Amniotic epithelial cell (primary cell): ENCODE results near the gene WNT2.
"Not testable (repeated sequence)": the region's sequence is repeated elsewhere in the genome, so short reads cannot be mapped to it uniquely, and the experiment has no call there.

ENCODE experiments used
- DNase-seq: peaks from one replicate; pipeline ENCODE4 v3.0.0-alpha.2; 2010; ENCODE audit warnings: low read depth

Gene WNT2

GRCh38 chr7:117262546-117262945 lies 60.3 kb downstream of the WNT2 start:
- DNase-seq, result no peak

GRCh38 chr7:117259615-117260014 lies 63.2 kb downstream of the WNT2 start:
- peak; percentile 17 for DNase-seq

DNA sequence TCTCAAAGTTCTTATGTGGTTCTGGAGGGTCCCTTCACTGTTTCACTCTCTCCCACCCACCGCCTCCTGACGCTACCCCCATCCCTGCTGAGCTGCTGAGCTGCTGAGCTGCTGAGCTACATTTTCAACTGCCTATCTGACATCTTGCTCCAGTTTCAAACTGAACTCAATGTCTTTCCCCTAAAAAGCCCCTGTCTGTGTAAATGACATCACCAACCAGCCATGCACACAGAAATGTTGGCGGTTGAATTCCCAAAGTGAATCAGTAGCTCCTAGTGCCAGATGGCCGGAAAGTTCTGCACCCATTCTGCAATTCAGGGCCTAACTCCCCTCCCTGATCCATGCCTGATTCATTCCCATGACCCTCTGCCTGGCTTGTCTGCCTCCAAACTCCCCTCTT lies 71.2 kb downstream of the WNT2 start:
- DNase-seq, result peak; percentile 77

- DNase-seq, result peak; percentile 70
Measured at GRCh38 chr7:117250801-117251200, 72.1 kb downstream of the WNT2 start.

DNA sequence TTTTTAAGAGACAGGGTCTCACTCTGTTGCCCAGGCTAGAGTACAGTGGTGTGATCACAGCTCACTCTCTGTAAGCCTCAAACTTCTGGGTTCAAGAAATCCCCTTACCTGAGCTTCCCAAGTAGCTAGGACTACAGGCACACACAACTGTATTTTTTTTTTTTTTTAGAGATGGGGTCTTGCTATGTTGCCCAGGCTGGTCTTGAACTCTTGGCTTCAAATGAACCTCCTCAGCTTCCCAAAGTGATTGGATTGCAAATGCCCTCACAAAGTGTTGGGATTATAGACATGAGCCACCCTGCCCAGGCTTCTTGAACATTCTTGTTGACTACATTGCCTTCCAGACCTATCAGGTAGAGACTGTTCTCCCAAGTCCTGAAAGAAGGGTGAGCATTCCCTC lies 72.6 kb downstream of the WNT2 start:
- no peak for DNase-seq

- DNase-seq, result no peak
Measured at GRCh38 chr7:117249696-117250095, 73.2 kb downstream of the WNT2 start.

- peak; percentile 34 for DNase-seq
Measured at GRCh38 chr7:117248829-117249228, 74.0 kb downstream of the WNT2 start.

GRCh38 chr7:117247809-117248208 lies 75.0 kb downstream of the WNT2 start:
- DNase-seq, result no peak

DNA sequence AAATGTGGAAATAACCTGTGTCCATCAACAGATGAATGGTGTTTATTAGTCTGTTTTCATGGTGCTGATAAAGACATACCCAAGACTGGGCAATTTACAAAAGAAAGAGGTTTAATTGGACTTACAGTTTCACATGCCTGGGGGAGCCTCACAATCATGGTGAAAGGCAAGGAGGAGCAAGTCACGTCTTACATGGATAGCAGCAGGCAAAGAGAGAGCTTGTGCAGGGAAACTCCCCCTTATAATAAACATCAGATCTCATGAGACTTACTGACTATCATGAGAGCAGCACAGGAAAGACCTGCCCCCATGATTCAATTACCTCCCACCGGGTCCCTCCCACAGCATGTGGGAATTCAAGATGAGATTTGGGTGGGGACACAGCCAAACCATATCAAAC lies 77.2 kb downstream of the WNT2 start:
- DNase-seq, result not testable (repeated sequence)

DNA sequence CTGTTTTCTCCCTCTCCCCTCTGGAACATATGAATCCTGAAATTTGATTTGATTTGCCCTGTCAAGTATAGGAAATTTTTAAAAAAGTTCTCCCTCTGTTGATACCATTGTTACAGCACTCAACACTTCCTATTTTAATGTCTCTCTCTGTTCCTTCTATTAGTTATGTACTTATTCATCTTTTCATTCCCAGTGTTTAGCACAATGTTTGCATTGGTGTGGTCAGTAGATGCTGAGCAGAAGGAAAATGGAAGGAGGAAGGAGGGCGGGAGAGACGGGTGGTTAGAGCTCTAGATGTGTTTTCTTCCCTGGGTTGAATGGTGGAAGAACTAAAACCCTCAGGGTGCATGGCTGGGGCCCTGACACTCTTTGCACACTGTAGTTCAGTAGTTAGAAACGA lies 79.5 kb downstream of the WNT2 start:
- DNase-seq, result no peak

DNA sequence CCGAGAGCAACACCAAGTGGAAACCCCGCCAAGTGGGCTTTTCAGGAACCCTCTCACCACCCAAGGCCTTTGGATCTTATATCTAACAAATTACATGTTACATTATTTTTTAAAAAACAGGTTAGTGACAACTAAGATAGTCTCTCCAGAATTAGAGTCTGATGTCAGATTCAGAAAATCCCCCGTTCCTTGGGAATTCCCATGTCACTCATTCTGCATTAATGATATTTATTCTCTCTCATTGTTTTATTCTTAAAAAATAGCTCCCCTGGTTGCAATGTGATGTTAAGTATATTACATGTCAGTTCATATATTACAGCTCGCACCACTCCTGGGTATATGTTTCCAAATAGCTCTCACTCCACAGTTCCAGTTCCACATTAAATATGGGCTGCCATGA lies 81.8 kb downstream of the WNT2 start:
- DNase-seq, result no peak

GRCh38 chr7:117238937-117239336 lies 83.9 kb downstream of the WNT2 start:
- no peak for DNase-seq

- no peak for DNase-seq
Measured at GRCh38 chr7:117238472-117238871, 84.4 kb downstream of the WNT2 start.

GRCh38 chr7:117237646-117238045 lies 85.2 kb downstream of the WNT2 start:
- no peak for DNase-seq

DNA sequence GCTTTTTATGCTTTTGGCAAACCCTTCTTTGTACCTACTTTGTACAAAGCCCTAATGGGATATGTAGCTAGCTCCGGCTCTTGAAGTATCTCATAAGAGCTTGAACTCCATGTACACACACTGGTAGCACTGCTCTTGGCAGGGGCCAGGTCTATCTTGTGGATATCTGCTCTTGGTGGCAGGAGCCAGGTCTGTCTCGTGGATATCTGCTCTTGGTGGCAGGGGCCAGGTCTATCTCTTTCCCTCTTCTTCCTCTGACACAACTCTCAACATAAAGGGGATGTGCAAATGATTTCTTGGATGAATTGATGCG lies 91.9 kb downstream of the WNT2 start:
- DNase-seq, result no peak

GRCh38 chr7:117230276-117231046 lies 92.4 kb downstream of the WNT2 start:
- peak; percentile 97 for DNase-seq

DNA sequence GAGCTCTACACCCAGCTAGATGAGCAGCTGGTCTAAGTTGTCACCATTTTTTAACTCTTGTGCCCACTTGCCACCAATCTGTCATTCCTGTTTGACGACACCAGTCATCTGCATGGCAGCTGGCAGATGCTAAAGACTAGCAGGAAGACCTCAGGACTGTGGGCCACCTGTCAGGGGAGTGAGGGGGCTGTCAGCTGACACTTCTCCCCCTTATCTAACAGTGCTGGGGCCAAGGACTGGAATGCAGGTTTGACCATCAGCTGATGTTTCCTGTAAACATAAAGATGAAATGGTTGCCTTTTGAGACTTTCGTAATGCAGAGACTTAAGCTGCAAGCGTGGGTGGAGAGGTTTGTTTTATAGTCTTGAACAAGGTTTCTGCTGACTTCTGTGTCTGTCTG lies 93.5 kb downstream of the WNT2 start:
- peak; percentile 97 for DNase-seq

DNA sequence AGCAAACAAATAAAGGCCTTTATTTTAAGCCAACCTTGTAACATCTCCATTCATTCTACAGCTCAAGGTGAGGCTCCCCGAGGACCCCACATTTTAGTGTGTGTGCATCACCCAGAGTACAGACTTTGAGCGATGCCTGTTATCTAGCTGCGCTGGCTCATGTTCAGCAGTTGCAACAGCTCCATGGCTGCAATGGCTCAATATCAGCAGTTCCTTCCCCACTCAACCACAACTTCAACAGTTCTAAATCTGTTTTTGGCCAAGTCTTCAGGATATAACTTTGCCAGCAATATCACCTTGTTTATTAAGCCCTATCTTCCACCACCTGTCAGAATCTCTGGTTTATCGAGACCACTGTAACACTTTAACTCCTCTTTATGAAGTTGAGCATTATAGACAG lies 95.8 kb downstream of the WNT2 start:
- peak; percentile 92 for DNase-seq

DNA sequence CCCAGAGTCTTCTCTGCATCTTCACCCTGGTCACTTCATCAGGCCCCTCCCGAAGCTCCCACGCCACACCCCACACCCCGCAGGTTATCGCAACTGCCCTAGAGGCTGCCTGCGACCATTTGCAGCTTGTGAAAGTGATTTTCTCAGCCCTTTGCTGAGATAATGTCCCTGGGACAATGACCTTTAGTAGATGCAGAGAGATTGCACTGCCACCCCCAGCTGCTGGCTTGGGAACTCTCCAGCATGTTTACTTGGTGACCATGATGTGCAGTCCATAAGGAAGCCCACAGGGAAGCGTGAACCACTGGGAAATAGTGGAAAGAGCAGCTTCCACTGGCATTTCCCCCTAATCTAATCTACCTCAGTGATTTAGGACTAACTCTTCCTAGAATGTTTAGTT lies 97.3 kb downstream of the WNT2 start:
- peak; percentile 38 for DNase-seq
